Forelimb muscle (tissue), 1 donor: Measurements from ENCODE around the gene BAIAP3. TPM values are rescaled to one million over a fixed set of nuclear protein-coding genes. Genes with fewer than 3 reads are reported as not detected.

Experiments
- DNase-seq: peaks from one replicate; pipeline ENCODE4 v3.0.0-alpha.2; 2013; ENCODE audit warnings: low read depth
- polyA plus RNA-seq: library from polyadenylated mRNA; unstranded; fragments of 120-200 nt; gene quantifications from one replicate; pipeline ENCODE4 v1.2.1, GENCODE V29; 2013; ENCODE audit not compliant: insufficient read length

Gene BAIAP3
- polyA plus RNA-seq, 1 donor: 0.65 TPM

DNA sequence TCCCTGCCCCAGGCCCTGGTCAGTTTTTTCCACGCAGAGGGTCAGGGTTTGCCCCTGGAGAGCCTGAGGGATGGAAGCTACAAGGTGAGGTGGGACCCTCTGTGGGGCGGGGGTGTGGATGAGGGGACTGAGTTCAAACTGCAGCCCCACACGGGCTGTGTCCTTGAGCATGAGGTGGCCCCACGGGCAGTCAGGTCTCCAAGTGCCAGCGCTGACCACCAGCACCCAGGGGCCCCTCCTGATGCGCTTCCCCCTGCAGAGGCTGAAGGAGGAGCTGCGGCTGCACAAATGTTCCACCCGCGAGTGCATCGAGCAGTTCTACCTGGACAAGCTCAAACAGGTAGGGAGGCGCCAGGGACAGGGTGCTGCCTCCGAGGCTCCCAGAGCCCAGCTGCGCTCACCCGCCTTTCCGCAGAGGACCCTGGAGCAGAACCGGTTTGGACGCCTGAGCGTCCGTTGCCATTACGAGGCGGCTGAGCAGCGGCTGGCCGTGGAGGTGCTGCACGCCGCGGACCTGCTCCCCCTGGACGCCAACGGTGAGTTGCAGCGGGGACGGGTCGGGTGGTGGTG, 13.9 kb downstream of the BAIAP3 start:
- no peak for DNase-seq

DNA sequence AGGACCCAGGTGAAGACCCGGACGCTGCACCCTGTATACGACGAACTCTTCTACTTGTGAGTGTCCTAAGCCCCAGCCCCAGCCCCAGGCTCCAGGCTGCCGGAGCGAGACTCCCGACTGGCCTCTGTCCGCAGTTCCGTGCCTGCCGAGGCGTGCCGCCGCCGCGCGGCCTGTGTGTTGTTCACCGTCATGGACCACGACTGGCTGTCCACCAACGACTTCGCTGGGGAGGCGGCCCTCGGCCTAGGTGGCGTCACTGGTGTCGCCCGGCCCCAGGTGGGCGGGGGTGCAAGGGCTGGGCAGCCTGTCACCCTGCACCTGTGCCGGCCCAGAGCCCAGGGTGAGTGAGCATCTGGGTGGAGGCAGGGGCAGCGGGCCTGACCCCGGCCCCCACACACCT, 14.5 kb downstream of the BAIAP3 start:
- DNase-seq: no peak

DNA sequence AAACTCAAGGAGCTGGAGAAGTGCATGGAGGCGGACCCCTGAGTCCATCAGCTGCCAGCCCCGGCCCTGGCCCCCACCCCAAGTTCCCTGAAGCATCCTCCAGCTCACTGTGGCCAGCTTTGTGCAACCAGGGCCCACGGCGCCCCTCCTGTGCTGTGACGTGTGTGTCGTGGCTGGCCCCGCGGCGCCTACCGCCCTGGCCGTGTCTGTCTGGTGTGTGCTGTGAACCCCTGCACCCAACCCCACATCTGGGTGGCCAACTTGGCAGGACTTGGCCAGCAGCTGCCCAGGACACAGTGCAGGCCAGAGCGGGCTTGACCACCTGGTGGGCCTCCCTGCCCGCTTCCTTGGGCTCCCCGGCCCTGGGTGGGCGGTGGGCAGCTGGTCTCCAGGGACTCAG, 15.0 kb downstream of the BAIAP3 start:
- DNase-seq: no peak

DNA sequence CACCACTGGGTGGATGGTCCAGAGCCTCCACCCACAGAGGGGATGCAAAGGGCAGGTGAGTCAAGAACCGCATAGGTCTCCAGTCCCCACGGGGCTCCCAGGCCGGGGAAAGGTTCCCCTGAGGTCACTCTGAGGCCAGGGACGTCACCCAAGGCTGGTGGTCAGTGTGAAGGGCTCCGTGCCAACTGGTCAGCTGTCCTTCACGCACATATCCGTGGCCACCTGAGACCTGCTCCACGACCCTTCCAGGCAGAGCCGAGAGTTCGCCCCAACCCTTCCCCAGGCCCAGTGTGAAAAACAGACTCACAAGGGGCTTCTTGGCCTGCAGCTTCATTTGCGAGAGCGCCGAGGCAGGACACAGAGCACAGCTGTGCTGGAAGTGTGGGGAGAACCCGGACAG, 15.5 kb downstream of the BAIAP3 start:
- no peak for DNase-seq

DNA sequence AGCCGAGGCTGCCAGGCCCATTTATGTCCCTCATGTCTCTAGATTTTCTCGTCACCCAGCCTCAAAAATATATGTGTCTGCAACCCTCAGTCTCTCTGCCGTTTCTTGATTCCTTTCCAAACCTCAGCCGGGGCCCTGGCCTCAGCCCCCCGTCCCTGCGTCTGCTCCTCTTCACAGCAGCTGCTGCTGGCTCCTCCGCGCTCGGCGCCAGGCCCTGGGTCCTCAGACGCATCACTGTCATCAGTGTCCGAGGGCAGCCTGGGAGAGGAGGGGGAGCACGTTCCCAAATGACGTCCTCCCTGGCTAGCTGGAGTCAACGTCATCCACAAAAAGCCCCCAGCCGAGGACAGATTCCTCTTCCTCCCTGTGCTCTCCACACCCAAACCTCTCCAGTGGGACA, 15.9 kb downstream of the BAIAP3 start:
- DNase-seq: no peak

DNA sequence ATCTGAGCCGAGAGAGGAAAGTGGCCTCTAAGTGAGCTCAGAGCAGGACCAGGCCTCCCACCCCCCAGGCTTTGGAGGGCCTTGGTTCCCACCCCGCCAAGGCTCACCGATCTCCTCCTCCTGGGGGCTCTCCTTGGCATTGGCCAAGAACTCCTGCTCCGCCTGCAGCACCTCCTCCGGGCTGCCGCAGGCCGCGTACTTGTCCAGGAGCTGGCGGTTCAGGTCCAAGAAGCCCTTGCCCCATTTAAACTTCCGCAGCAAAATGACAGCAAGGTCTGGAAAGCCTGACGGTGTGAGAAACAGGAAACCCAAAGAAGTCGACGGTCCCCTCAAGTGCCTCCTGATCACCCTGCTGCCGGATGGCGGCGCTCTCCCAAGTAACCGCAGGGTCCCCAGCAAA, 16.5 kb downstream of the BAIAP3 start:
- DNase-seq: no peak

DNA sequence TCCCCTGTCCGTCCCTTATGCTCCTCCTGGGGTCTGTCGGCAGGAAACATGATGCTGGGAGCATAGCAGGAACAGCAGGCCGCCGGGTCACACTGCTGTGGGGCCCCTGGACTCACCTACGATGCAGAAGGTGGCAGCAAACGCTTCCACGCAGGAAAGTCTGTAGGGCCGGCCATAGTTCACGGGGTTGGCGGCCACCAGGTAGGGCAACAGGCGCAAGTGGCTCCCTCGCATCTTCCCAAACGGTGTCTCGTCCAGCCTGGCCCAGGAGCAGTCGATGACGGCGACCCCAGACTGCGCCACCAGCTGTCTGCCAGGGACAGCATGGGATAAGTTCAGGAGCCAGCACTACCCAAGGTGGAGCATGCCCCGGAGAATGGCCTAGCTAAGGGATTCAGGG, 17.2 kb downstream of the BAIAP3 start:
- DNase-seq: no peak

DNA sequence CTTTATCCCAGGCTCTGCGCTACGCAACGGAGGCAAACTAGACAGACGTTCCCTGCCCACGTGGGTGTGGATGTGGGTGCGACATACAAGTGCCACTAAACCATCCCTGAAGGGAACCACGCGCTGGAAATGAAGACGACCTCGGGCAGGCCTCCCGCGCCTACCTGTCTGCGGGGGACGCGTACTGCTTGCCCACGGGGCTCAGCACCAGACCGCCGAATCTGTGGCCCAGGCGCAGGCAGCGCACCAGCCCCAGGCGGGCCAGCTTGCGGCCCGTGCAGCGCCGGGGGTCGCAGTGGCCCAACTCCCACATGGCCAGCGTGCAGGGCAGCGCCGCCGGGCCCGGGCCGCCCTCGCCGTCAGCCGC, 17.8 kb downstream of the BAIAP3 start:
- DNase-seq: no peak

DNA sequence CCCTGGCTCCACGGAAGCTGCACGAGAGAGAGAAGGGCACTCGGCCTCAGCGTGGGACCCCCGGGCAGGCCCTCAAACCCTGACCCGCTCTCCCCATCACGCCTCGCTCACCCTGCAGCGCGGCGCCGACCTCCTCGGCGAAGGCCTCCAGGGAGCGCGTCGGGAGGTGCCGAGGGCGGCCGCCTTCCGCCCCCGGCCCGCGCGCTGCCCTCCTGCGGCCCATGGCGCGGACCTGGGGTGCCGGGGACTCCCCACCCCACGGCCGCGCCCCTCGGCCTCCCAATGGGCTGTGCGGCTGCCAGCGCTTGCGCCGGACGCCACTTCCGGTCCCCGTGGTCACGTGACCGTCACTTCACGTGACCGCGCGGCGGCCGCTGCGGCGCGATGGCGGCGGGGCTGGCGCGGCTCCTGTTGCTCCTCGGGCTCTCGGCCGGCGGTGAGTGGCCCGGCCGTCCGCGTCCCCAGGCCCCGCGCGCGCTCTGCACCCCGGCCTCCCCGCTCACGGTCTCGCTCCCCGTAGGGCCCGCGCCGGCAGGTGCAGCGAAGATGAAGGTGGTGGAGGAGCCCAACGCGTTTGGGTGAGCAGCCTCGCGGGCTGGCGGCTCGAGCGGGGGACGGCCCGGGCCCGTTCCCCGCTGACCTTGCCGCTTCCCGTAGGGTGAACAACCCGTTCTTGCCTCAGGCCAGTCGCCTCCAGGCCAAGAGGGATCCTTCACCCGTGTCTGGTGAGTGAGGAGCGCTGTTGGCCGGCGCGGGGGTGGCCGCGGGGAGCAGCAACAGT, 18.3 kb downstream of the BAIAP3 start, which contains the start of the genes GNPTG and TSR3:
Gene GNPTG, plus strand, starts transcription at position 350 of the 781 bp plus-strand sequence. Its CDS starts 35 bp downstream, at position 385.
Gene TSR3, minus strand, starts transcription at position 297 of the 781 bp plus-strand sequence. Its CDS starts 74 bp downstream, at position 223.
- peak; percentile 78 for DNase-seq

DNA sequence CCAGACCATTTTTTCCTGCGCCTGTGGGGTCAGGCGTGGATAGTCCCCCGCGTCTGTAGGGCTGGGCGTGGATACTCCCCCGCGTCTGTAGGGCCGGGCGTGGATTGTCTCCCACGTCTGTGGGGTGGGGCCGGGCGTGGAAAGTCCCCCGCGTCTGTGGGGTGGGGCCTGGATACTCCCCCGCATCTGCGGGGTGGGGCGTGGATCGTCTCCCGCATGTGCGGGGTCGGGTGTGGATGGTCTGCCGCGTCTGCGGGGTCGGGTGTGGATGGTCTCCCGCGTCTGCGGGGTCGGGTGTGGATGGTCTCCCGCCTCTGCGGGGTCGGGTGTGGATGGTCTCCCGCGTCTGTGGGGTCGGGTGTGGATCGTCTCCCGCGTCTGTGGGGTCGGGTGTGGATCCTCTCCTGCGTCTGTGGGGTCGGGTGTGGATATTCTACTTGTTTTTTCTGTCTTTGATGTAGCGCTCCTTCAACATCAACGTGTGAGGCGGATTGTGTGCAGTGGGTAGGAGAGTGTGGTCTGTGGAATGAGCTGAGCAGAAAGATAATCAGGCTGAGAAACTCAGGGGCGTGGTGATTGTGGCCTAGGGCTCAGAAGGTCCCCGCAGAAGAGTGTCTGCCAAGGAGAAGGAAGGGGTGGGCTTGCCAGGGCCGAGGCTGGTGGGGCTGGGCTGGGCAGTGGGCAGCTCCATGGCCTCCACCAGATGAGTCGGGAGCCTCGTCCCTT, 21.5 kb downstream of the BAIAP3 start:
- no peak for DNase-seq

DNA sequence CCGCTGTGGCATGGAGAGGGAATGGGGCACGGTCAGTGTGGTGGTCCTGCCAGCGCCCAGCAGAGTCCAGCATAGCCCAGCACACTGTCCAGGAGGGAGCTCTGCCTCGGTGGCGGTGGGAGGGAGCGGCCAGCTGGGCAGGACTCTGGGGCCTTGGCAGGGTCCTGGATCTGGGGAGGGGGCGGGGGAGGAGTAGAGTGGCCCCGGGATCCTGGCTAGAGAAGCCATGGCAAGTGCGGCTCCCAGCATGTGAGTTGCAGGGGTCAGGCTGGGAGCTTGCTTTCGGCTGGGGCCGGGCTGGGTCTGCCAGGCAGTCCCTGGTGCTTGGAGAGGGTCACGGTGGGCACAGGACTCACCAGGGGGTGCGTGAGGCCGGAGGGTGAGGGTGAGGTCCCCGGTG, 22.1 kb downstream of the BAIAP3 start:
- DNase-seq: no peak

DNA sequence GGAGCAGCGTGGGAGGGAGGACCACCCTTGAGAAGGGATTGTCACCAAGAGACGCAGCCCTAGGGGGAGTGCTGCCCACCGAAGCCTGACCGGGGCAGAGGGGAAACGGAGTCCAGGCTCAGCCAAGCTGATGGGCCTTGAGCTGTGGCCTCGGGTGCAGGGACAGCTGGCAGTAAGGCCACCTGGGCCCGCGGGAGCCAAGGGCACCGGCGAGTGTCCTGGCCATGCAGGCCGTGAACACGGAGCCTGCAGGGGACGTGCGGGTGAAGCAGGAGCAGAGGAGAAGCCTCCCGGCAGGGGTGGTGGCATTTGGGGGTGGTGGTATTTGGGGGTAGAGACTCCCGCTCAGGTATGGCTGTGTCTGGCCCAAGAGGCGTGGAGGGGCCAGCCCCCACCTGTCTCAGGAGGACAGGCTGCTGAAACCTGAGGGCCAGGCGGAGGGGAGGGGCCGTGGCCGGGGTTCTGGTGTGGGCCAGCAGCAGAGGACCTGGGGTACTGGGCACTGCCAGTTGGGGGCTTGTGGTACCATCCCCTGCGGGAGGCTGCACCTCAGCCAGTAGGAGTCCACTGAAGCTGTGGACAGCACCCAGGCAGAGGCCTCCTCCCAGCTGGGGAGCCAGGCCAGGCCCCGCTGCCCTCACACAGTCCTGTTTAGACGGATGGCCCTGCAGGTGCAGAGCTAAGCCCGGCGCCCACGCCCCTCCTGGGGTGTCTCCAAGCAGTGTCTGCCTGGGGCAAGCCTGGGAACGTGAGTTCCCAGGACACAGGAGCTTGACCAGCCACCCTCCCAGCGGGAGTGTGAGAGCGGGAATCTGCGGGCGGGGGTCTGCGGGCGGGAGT, 22.8 kb downstream of the BAIAP3 start:
- no peak for DNase-seq

DNA sequence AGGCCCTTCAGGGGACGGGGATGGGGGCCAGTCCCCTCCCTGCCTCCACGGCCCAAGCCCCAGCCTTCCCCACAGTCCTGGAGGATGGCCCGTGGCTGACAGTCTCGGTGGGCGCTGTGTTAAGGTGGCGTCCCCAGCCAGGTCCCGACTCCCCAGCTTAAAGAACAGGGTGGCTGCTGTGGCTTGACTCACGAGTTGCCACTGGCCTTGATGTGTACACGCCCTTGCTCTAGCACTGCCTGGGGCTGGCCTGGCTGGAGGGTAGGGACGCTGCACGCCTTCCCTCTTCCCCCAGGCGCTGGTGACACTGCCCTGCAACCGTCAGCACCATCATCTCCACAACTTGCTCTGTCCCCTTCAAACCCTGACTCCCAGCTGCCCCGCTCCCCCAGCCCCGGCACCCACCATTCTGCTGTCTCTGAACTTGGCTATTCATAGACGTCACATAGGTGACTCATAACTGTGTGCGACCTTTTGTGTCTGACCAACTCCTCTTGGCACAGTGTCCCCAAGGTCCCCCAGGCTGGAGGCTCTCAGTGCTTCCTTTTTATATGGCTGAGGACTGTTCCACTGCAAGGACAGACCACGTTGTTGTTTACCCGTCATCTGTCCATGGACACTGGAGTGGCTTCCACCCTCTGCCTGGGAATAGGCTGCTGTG, 24.6 kb downstream of the BAIAP3 start:
- no peak for DNase-seq

DNA sequence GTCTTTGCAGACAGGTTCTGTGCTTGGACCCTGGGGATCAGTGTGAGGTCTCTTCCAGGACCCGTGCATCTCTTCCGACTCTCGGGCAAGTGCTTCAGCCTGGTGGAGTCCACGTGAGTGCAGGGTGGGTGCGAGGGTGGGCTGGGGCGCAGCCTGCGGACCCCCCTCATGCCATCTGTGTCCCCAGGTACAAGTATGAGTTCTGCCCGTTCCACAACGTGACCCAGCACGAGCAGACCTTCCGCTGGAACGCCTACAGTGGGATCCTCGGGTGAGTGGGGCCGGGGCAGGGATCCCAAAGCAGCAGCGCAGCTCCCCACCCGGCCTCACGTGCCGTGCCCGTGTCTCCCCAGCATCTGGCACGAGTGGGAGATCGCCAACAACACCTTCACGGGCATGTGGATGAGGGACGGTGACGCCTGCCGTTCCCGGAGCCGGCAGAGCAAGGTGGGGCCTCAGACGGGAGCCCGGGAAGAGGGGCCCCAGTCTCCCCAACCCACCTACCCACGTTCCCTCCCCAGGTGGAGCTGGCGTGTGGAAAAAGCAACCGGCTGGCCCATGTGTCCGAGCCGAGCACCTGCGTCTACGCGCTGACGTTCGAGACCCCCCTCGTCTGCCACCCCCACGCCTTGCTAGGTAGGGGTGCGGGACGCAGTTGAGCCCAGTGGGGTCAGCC, 28.4 kb downstream of the BAIAP3 start:
- no peak for DNase-seq

DNA sequence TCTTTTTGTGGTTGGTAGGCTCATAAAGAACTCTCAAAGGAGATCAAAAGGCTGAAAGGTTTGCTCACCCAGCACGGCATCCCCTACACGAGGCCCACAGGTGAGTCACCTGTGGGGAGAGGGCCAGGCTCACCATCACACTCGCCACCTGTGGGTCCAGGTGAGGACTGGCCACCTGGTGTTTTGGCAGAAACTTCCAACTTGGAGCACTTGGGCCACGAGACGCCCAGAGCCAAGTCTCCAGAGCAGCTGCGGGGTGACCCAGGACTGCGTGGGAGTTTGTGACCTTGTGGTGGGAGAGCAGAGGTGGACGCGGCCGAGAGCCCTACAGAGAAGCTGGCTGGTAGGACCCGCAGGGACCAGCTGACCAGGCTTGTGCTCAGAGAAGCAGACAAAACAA, 29.4 kb downstream of the BAIAP3 start:
- DNase-seq: no peak

DNA sequence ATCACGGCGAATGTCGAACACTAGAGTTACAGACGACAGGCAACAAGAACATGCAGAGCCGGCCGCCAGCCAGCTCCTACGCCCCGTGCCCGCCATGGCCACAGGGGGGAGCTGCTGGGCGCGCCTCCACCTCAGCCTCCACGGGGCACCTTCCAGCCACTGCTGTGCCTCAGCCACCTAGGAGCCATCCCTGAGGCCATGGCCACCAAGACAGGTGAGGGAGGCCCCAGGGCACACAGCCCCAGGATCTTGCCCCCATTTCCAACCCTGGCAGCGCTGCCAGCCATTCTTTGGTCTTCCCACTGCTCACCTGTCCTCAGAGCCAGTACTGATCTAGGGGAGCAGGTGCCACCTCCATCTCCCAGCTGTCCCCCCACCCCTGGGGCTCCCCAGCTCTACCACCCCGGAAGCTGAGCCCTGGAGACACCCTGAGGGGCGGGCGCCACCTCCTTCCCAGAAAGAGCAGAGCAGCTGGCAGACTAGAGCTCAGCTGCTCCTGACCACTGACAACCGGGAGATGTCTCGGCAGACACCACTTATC, 30.1 kb downstream of the BAIAP3 start:
- no peak for DNase-seq

DNA sequence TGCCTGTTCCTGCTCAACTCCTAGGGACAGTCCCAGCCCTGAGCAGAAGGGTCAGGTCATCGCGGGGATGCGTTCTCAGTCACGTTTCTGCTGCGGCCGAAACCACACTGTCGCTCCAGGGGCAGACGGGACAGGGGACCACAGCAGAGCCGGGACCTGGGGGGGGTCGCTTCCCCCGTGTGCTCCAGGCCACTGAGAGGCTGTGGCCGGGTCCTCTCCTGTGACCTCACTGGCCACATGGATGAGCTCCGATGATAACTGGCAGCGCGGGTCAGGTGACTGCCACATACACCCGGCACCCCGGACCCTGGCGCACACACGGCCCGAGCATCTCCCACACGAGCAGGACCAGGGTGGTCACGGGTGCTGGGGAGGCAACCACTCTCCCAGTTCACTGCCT, 31.1 kb downstream of the BAIAP3 start:
- no peak for DNase-seq

DNA sequence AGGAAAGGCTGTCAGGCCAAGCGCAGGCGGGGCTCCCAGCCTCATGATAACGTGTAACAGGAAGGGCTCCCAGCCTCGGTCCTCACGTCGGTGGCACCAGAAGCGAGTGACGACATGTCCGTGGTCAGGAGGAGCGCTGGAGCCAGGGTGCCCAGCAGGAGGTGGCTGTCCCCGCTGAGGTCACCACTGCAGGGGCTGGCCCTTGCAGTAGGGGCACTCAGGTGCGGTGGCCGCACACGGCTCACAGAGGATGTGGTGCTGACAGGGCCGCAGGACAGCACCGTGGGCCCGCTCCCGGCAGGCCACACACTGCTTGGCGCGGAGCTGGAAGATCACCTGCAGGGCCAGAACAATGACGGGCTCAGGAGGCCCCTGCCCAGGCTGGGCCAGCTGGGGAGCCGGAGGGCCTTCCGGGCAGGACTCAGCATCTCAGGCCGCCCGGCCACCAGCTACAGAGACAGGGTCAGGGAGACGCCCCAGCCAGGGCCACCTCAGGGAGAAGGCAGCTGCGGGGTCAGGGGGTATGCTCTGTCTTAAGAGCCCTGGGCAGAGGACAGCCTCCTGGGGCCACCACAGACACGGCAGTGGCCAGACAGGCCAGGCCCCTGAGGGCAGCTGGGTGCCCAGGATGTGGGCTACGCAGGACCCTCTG, 32.7 kb downstream of the BAIAP3 start:
- DNase-seq: no peak

DNA sequence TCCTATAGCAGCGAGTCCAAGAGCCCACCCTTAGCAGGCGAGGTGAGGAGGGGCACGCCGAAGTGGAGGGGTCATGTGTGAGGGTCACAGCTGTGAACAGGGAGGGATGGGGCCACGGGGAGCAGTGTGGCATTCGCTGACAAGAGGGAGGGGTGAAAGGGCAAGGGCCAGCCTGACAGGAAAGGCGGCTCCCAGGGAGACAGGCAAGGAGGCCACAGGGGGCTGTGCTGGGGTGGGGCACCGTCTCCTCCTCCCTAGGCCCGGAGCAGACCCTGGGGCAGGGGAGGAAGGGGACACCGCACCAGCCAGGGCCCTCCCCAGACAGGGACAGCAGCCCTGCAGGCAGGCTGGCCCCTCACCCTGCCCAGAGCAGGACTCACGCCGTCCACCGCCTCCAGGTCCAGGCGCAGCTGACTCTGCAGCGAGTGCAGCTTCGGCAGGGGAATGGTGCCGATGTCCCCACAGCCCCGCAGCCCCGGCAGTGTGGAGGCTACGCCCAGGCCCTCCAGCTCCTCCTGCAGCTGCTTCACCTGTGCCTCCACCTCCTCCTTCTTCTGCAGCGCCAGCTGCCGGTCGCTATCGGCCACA, 33.4 kb downstream of the BAIAP3 start:
- no peak for DNase-seq
